NCI-H2029 (cell line): ENCODE results near the gene PIEZO1.
"Not testable (repeated sequence)": the region's sequence is repeated elsewhere in the genome, so short reads cannot be mapped to it uniquely, and the experiment has no call there.

Source experiments
- DNase-seq: peaks from one replicate; lab custom pipeline; 2025; lab: John Stamatoyannopoulos, UW

PIEZO1 gene

GRCh38 chr16:88686439-88687253, 98.4 kb downstream of the PIEZO1 start, which contains the start of gene SNAI3:
SNAI3 (minus strand) TSS chr16:88686507; CDS start chr16:88686406, 101 bp downstream.
- DNase-seq = peak; percentile 47

- peak; percentile 35 for DNase-seq
Measured at GRCh38 chr16:88686062-88686438, 99.0 kb downstream of the PIEZO1 start.

- DNase-seq = no peak
Measured at GRCh38 chr16:88685156-88686061, 99.6 kb downstream of the PIEZO1 start.

- DNase-seq = no peak
Measured at GRCh38 chr16:88684569-88685155, 100.4 kb downstream of the PIEZO1 start.

- DNase-seq = no peak
Measured at GRCh38 chr16:88681709-88682451, 103.1 kb downstream of the PIEZO1 start.

- DNase-seq = no peak
Measured at GRCh38 chr16:88681084-88681680, 103.8 kb downstream of the PIEZO1 start.

GRCh38 chr16:88680554-88681083, 104.4 kb downstream of the PIEZO1 start:
- no peak for DNase-seq

- no peak for DNase-seq
Measured at GRCh38 chr16:88678224-88678979, 106.6 kb downstream of the PIEZO1 start.

DNA sequence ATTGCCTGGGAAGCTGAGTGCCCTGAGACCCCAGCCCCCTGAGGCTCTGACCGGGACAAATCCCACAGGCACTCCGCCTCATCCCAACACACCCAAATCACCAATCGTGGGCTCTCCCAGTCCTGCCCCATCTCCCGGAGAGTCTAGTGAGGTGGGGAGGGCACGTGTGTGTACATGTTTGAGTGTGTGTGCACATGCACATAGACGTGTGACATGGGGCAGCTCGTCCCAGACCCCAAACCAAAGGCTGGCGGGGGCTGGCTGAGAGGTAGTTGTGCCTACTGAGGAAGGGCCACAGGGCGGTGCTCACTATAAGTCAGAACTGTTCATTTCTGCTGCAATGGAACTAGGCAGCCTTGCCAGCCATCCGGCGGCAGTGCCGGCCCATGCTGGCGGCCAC, 107.3 kb downstream of the PIEZO1 start:
- no peak for DNase-seq

- no peak for DNase-seq
Measured at GRCh38 chr16:88676502-88677242, 108.3 kb downstream of the PIEZO1 start.

- DNase-seq = no peak
Measured at GRCh38 chr16:88673716-88674379, 111.2 kb downstream of the PIEZO1 start.

GRCh38 chr16:88672776-88673175, 112.2 kb downstream of the PIEZO1 start:
- no peak for DNase-seq

- DNase-seq = no peak
Measured at GRCh38 chr16:88671806-88672205, 113.2 kb downstream of the PIEZO1 start.

DNA sequence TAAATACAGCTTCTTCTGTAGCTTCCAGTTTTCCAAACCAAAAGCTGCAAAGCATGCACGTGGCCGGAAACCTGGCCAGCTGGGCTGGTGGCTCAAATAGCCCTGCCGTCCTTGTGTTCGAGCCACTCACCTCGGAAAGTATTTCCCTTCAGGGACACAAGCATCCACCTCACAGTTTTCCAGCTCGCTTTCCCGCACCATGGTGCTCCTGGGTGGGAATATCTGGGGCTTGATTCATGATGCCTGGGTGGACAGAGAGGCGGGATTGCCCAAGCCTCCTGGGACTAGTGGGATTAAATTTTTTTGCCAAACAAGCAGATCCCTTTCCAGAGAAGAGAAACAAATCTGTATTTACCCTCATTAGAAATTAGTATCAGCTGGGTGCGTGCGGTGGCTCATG, 115.0 kb downstream of the PIEZO1 start:
- no peak for DNase-seq

DNA sequence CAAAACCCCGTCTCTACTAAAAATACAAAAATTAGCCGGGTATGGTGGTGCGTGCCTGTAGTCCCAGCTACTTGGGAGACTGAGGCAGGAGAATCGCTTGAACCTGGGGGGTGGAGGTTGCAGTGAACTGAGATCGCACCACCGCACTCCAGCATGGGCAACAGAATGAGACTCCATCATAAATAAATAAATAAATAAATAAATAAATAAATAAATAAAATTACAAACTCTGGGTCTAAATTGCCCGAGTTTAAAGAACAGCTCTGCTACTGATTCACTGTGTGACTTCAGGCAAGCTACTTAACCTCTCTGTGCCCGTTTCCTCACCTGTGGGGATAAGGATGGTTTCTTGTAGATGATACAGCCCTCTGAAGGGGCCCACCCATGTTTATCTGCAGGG, 115.5 kb downstream of the PIEZO1 start:
- not testable (repeated sequence) for DNase-seq

DNA sequence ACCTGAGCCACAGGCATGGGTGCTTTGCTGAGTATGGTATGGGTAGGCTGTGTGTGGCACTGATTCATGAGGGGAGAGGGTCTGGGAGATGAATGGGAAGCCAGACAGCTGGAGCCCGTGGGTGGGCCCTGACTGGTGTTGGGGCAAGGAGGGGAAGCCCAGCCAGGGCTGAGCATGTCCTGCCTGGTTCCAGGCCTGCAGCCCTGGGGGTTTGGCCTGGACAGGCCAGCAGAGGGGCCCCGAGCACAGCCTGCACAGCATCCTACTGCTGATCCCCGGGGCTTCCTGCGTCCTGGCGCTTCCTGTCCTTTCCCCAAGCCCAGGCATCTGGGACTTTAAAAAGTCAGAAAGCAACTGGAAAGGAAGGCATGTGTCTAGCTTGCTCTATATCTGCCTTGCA, 117.6 kb downstream of the PIEZO1 start:
- no peak for DNase-seq

DNA sequence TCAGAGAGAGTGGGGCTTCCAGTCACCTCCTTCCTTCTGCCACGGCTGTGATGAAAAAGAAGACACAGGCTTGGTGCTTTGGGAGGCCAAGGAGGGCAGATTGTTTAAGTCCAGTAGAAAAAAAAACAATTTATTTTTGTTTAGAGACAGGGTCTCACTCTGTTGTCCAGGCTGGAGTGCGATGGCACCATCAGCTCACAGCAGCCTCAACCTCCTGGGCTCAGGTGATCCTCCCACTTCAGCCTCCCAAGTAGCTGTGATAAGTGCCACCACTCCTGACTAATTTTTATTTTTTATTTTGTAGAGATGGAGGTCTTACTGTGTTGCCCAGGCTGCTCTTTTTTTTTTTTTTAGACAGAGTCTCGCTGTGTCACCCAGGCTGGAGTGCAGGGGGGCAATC, 119.5 kb downstream of the PIEZO1 start:
- no peak for DNase-seq
